ENCODE results near the gene VSTM2B.

Gene VSTM2B

GRCh38 chr19:29497686-29498436 lies 27.9 kb upstream of the VSTM2B start:
- TF ChIP-seq, protein P1, sequence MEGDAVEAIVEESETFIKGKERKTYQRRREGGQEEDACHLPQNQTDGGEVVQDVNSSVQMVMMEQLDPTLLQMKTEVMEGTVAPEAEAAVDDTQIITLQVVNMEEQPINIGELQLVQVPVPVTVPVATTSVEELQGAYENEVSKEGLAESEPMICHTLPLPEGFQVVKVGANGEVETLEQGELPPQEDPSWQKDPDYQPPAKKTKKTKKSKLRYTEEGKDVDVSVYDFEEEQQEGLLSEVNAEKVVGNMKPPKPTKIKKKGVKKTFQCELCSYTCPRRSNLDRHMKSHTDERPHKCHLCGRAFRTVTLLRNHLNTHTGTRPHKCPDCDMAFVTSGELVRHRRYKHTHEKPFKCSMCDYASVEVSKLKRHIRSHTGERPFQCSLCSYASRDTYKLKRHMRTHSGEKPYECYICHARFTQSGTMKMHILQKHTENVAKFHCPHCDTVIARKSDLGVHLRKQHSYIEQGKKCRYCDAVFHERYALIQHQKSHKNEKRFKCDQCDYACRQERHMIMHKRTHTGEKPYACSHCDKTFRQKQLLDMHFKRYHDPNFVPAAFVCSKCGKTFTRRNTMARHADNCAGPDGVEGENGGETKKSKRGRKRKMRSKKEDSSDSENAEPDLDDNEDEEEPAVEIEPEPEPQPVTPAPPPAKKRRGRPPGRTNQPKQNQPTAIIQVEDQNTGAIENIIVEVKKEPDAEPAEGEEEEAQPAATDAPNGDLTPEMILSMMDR (IDR thresholded peaks at IDR 0.05): no peak

DNA sequence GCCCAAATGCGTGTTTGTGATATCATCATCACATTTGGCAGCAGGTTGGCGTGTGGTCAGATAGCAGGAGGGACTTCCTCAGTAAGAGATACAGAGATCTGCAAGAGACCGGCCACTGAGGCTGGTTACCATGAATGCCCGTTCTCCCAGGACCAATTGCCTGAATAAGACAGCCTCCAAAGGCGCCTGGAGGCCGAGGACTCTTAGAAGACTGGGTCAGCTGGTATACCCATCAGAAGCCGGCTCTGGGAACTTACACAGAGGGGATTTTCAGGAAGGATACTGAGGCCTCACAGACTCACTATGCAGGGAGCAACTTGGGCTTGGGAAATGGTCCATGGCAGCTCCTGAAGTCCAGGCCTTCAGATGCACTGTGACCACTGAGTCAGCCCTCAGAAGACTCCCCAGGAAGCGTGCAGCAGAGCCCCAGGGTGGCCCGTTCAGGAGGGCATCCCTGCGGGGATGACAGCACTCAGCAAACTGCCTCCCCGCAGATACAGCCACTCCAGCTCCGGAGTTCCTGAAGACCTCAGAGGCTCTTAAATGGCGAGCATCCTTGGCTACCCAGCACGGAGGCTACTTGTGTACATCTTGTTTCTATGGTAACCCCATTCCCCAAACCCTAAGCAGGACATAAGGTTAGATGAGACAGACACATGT lies 26.4 kb upstream of the VSTM2B start:
- TF ChIP-seq, protein P1 (IDR thresholded peaks at IDR 0.05): no peak

DNA sequence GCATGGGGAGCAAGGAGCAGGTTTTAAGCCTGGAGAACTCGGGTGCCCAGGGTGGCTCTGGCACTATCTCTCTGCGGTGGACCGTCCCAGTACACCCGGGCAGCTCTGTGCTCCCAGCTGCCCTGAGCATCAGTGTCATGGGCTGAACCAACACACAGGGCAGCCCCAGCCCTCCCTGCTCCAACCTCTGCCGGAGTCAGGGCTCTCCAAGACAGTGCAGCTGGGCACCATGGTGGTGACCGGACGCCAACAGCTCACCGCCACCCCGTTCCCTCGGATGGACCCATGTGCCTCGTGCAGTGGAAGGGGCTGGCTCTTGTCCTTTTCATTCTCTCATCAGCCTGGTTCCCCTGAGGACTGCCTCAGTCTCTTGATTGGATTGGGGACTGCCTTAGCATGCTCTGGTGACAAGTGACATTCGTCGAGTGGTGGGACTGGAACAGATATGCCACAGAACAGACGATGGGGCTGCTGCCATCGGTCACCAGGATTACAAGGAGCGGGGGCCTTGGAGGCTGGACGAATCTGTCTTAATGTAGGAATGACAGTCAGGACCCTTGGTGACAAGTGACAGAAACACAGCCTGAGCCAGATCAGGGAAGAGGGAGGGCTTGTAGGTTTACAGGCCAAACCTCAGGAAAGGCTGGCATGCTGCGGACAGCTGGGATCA lies 25.7 kb upstream of the VSTM2B start:
- TF ChIP-seq, protein P1 (IDR thresholded peaks at IDR 0.05): no peak

GRCh38 chr19:29501816-29502580 lies 23.8 kb upstream of the VSTM2B start:
- TF ChIP-seq, protein P1 (IDR thresholded peaks at IDR 0.05): no peak

DNA sequence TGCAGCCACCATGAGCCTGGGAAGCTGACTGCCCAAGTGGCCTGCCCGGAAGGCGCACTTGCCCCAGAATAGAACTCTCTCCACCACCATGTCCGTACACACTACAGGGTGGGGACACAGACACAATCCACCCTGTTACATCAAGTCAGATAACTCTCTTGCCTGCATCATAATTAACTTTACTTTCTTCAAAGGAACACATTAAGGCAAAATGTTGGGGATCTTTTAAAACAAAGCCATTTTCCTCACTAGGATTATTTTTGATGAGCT lies 23.3 kb upstream of the VSTM2B start:
- TF ChIP-seq, protein P1 (IDR thresholded peaks at IDR 0.05): no peak

DNA sequence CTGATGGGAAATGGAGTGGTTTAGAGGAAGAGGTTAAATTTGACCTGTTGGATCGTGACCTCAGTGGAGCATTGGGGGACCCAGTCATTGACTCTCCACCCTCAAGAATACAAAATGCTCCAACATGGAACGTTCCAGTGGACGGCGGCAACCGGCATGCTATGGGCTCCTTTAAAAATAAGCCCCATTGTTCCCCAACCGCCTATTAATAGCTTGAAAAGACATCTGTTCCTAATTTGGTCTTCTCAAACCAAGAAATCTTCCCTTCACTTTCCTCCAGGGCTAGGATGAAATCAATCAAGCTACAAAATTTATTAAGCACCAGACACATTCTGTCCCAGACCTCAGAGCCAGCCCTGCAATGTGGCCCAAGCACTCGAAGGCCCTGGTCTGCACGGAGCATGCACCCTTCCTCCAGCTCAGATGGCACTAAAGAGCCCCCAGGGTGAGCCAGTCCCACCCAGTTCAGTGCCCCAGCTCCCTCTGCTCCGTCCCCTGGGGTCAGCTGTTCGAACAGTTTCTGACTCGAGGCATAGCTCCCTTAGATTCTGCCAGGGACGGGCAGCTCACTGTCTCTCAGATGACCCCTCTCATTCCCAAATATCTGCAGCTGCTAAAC lies 22.5 kb upstream of the VSTM2B start:
- TF ChIP-seq, protein P1 (IDR thresholded peaks at IDR 0.05): no peak

DNA sequence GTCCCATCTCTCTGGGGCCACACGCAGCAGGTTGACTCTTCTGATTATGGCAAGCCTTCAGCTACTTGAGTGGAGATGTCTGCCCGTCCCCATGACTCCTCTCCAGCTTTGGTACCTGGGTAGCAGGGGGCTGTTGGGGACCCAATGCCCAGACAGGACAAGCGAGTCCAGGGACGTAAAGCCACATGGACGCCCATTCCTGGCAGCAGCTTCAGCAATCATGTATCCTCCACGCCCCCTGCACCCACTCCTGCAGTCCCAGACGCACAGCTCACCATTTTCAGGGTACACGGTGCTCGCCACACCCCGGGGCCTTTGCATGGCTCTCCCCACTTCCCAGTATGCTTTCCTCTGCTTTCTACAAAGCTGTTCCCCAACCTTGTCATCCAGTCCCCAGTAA lies 22.0 kb upstream of the VSTM2B start:
- TF ChIP-seq, protein P1 (IDR thresholded peaks at IDR 0.05): no peak

Measured in LNCAP (cell line).